Osteoblast (primary cell): ENCODE data around the gene GSTA2. TPM values are rescaled to one million over a fixed set of nuclear protein-coding genes. Genes with fewer than 3 reads are reported as not detected.
"Not testable (repeated sequence)": the region's sequence is repeated elsewhere in the genome, so short reads cannot be mapped to it uniquely, and the experiment has no call there.

Experiments used
- DNase-seq: peaks from one replicate; pipeline ENCODE4 v3.0.0; 2011; ENCODE audit warnings: low spot score, mixed read lengths; ENCODE audit not compliant: insufficient read length; ENCODE audit errors: missing footprints
- H2AFZ ChIP-seq: 2 replicates; pipeline ENCODE4 v1.6.0; 2011; ENCODE audit warnings: mild to moderate bottlenecking, low read length
- H3K27ac ChIP-seq: 2 replicates; pipeline ENCODE4 v1.5.1; 2011; ENCODE audit warnings: mild to moderate bottlenecking, low read depth, low read length, moderate library complexity
- H3K27me3 ChIP-seq: 2 replicates; pipeline ENCODE4 v1.6.0; 2012; ENCODE audit warnings: mild to moderate bottlenecking, control low read depth, inconsistent platforms, low read length, moderate library complexity; ENCODE audit not compliant: insufficient read depth
- H3K36me3 ChIP-seq: 2 replicates; pipeline ENCODE4 v1.5.1; 2011; ENCODE audit warnings: mild to moderate bottlenecking, low read length, control low read depth, moderate library complexity; ENCODE audit not compliant: insufficient read depth
- H3K4me1 ChIP-seq: 2 replicates; pipeline ENCODE4 v1.5.1; 2011; ENCODE audit warnings: mild to moderate bottlenecking, low read length, control low read depth, moderate library complexity; ENCODE audit not compliant: insufficient read depth
- H3K4me2 ChIP-seq: 2 replicates; pipeline ENCODE4 v1.6.0; 2011; ENCODE audit warnings: mild to moderate bottlenecking, low read length; ENCODE audit not compliant: insufficient read depth
- H3K4me3 ChIP-seq: fragments of 200-600 bp; sonication (generic); 3 replicates; pipeline ENCODE4 v1.5.1; 2012; ENCODE audit warnings: mild to moderate bottlenecking, low read length, inconsistent platforms; ENCODE audit not compliant: insufficient read depth
- H3K79me2 ChIP-seq: 2 replicates; pipeline ENCODE4 v1.6.0; 2012; ENCODE audit warnings: mild to moderate bottlenecking, low read length, control low read depth, inconsistent platforms; ENCODE audit not compliant: insufficient read depth
- H3K9me3 ChIP-seq: 2 replicates; pipeline ENCODE4 v1.5.1; 2011; ENCODE audit warnings: low read depth, low read length, control low read depth
- H4K20me1 ChIP-seq: 2 replicates; pipeline ENCODE4 v1.6.0; 2012; ENCODE audit warnings: mild to moderate bottlenecking, low read length, control low read depth; ENCODE audit not compliant: insufficient read depth
- total RNA-seq: library from RNA; depleted of rRNA; stranded (reverse); fragments of >200 nt; gene quantifications from 2 replicates; pipeline ENCODE4 v1.2.3, GENCODE V29; 2012
- TF ChIP-seq, protein P1 (sequence below): IDR thresholded peaks from 2 replicates; pipeline ENCODE4 v1.5.1; 2011; ENCODE audit warnings: mild to moderate bottlenecking, low read depth, low read length, moderate library complexity; ENCODE audit errors: extremely low read depth

The GSTA2 gene
- total RNA-seq: not detected in 2 replicates

DNA sequence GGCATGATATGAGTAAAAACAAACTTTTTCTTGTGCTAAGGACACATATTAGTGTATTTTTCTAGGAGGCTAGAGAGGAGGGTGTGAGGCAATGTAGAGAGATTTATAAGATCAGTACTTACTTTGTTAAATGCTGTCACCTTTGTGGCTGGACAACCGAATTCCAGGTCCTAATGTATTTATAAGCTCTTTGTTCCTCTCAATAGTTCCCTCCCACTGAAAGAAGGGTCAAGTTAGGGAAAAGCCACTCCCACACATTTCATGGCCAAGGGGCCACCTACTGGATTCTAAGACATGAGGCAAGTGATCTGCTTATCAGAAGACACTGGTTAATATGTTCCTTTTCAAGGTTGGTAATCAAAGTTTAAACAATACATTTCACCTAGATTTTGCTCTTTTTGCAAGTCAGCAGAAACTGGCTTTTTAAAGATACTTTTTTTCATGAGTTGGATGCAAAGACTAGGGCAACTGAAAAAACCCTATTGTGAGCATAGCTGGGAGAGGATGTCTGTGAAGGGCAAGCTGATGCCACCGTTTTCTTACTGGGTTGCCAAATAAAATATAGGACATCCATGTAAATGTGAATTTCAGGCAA is at the start of gene GSTA2:
Gene GSTA2 (minus strand): TSS at position 154 of the 595 bp plus-strand sequence. CDS start 5,528 bp downstream, outside the sequence.
- not testable (repeated sequence) for H3K79me2 ChIP-seq, H3K4me2 ChIP-seq, H3K27ac ChIP-seq, H3K4me3 ChIP-seq, H2AFZ ChIP-seq, H3K36me3 ChIP-seq, H3K9me3 ChIP-seq, H4K20me1 ChIP-seq, H3K4me1 ChIP-seq, DNase-seq
- peaks cover 20% of the 10 kb centered on the region for H3K27me3 ChIP-seq

DNA sequence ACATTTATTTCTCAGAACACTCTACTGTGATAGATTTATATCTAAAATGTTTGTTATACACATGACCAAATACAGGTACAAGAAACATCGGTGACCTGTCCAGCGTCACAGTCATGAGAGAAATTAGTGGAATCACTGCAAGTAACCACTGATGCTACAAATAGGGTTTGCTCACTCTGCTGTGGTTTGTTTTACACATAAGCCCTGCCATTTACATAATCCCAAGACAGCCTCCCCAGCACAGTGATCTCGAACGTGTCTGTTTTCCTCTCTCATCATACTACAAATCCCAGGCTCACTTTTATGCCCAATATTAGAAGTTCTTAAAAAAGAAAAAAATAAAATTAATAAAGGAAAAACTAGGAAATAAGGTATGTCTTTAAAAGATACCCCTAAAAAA is 46.5 kb upstream of the GSTA2 start:
- not testable (repeated sequence) for H3K4me2 ChIP-seq, H3K4me3 ChIP-seq, H2AFZ ChIP-seq, H3K27me3 ChIP-seq, H4K20me1 ChIP-seq, H3K4me1 ChIP-seq, H3K36me3 ChIP-seq, H3K27ac ChIP-seq, DNase-seq, H3K79me2 ChIP-seq, H3K9me3 ChIP-seq

DNA sequence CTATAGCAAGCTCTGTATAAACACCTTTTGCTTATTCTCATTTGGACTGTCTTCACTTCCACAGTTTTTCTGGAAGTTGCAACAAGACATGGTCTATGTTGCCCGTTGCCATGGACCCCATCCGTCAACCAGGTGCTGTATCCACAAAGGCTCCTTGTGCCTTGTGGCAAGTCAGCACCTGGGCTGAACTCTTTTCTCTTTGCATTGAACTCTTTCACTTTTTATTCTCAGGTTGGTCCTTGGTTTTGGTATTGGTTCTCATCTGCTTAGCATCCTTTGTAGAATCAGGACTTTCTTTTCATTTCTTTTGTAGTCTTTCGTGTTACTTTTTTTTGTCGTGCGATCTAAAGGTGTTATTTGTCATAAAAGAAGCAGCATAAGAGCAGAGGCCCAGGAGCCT is 45.4 kb upstream of the GSTA2 start:
- Histone ChIP-seq H3K4me1 (no peaks in the 10 kb centered on the region), H3K79me2 (no peaks in the 10 kb centered on the region), H4K20me1 (no peaks in the 10 kb centered on the region), H2AFZ (no peak overlapping the region), H3K4me3 (no peak overlapping the region), H3K27ac (no peak overlapping the region), H3K4me2 (no peak overlapping the region), H3K27me3 (peaks cover 10% of the 10 kb centered on the region), H3K36me3 (no peaks in the 10 kb centered on the region), H3K9me3 (no peaks in the 10 kb centered on the region)
- TF ChIP-seq, protein P1, sequence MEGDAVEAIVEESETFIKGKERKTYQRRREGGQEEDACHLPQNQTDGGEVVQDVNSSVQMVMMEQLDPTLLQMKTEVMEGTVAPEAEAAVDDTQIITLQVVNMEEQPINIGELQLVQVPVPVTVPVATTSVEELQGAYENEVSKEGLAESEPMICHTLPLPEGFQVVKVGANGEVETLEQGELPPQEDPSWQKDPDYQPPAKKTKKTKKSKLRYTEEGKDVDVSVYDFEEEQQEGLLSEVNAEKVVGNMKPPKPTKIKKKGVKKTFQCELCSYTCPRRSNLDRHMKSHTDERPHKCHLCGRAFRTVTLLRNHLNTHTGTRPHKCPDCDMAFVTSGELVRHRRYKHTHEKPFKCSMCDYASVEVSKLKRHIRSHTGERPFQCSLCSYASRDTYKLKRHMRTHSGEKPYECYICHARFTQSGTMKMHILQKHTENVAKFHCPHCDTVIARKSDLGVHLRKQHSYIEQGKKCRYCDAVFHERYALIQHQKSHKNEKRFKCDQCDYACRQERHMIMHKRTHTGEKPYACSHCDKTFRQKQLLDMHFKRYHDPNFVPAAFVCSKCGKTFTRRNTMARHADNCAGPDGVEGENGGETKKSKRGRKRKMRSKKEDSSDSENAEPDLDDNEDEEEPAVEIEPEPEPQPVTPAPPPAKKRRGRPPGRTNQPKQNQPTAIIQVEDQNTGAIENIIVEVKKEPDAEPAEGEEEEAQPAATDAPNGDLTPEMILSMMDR: no peak
- DNase-seq: no peak

DNA sequence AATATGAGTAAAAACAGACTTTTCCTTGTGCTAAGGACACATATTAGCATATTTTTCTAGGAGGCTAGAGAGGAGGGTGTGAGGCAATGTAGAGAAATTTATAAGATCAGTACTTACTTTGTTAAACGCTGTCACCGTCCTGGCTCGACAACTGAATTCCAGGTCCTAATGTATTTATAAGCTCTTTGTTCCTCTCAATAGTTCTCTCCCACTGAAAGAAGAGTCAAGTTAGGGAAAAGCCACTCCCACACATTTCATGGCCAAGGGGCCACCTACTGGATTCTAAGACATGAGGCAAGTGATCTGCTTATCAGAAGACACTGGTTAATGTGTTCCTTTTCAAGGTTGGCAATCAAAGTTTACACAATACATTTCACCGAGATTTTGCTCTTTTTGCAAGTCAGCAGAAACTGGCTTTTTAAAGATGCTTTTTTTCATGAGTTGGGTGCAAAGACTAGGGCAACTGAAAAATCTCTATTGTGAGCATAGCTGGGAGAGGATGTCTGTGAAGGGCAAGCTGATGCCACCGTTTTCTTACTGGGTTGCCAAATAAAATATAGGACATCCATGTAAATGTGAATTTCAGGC is 40.5 kb upstream of the GSTA2 start, which contains the start of gene GSTA1:
Gene GSTA1 (minus strand): TSS at position 149 of the 588 bp plus-strand sequence. CDS start 4,549 bp downstream, outside the sequence.
- not testable (repeated sequence) for DNase-seq, H3K27ac ChIP-seq, H3K4me2 ChIP-seq, H3K4me3 ChIP-seq, H2AFZ ChIP-seq, H3K36me3 ChIP-seq, H4K20me1 ChIP-seq, H3K79me2 ChIP-seq, H3K9me3 ChIP-seq
- H3K4me1 ChIP-seq: peaks cover 12% of the 10 kb centered on the region
- H3K27me3 ChIP-seq: peaks cover 22% of the 10 kb centered on the region

DNA sequence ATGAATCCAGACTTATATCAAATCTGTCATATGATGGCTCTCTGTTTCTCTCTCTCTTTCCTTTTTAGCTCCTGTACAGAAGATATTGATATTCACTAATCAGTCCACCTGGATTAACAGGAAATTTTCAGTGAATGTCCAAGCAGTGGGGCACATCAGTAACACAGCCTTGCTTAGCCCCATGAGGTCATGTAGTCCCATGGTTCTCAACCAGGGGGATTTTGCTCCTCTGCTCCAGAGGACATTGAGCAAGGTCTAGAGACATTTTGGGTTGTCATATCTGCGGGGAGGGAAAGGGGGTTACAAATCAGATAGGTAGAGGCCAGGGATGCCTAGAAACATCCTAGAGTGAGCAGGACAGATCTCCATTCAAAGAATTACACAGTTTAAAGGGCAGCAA is 39.5 kb upstream of the GSTA2 start:
- Histone ChIP-seq H4K20me1 (no peaks in the 10 kb centered on the region), H3K4me2 (no peak overlapping the region), H3K27ac (no peak overlapping the region), H3K4me1 (peaks cover 12% of the 10 kb centered on the region), H3K36me3 (no peaks in the 10 kb centered on the region), H2AFZ (no peak overlapping the region), H3K9me3 (no peaks in the 10 kb centered on the region), H3K79me2 (no peaks in the 10 kb centered on the region), H3K27me3 (peaks cover 22% of the 10 kb centered on the region), H3K4me3 (no peak overlapping the region)
- TF ChIP-seq, protein P1: no peak
- DNase-seq: no peak
